ENCODE results near the gene ATXN10.

DNA sequence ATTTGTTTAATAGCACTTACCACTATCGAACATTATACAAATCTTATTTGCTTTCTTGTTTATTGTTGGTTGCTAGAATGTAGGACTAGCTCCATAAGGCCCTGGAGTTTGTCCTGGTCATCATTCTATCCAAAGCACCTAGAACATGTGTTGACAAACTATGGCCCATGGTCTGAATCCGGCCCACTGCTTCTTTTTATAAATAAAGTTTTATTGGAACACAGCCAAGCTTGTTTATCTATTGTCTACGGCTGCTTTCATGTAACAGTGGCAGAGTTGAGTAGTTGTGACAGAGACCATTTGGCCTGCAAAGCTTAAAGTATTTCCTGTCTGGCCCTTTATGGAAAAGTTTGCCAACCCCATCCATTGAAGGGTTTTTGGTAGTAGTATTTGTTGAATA is 38.8 kb downstream of the ATXN10 start:
- TF ChIP-seq, protein P1, sequence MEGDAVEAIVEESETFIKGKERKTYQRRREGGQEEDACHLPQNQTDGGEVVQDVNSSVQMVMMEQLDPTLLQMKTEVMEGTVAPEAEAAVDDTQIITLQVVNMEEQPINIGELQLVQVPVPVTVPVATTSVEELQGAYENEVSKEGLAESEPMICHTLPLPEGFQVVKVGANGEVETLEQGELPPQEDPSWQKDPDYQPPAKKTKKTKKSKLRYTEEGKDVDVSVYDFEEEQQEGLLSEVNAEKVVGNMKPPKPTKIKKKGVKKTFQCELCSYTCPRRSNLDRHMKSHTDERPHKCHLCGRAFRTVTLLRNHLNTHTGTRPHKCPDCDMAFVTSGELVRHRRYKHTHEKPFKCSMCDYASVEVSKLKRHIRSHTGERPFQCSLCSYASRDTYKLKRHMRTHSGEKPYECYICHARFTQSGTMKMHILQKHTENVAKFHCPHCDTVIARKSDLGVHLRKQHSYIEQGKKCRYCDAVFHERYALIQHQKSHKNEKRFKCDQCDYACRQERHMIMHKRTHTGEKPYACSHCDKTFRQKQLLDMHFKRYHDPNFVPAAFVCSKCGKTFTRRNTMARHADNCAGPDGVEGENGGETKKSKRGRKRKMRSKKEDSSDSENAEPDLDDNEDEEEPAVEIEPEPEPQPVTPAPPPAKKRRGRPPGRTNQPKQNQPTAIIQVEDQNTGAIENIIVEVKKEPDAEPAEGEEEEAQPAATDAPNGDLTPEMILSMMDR (conservative IDR thresholded peaks at IDR 0.05; ENCODE audit: low read length): no peak
- no peak for TF ChIP-seq EZH2phosphoT487 (IDR thresholded peaks at IDR 0.05; ENCODE audit: borderline replicate concordance)
